Upper lobe of left lung (tissue), 6 donors: ENCODE data around the gene CD300A. TPM values are rescaled to one million over a fixed set of nuclear protein-coding genes. Genes with fewer than 3 reads are reported as not detected.

Experiments used
- ATAC-seq, 2 donors: fragments of 200-7000 bp; cut with Tn5 transposase; one replicate each; pipeline ENCODE4 v1.9.1; 2022; ENCODE audit warnings: mild to moderate bottlenecking in 2 of 2, moderate library complexity in 2 of 2; ENCODE audit not compliant: low FRiP score in 2 of 2
- DNase-seq, 2 donors: peaks; one replicate each; pipeline ENCODE4 v3.0.0-alpha.2; 2019 to 2020
- H3K27ac ChIP-seq, 4 donors: fragments of 200-600 bp; sonication (generic); one replicate each; pipeline ENCODE4 v1.5.1; 2016 to 2019
- H3K27me3 ChIP-seq, 4 donors: fragments of 200-600 bp; sonication (generic); one replicate each; pipeline ENCODE4 v1.5.1; 2017 to 2019
- H3K36me3 ChIP-seq, 4 donors: fragments of 200-600 bp; sonication (generic); one replicate each; pipeline ENCODE4 v1.5.1; 2016 to 2019
- H3K4me1 ChIP-seq, 4 donors: fragments of 200-600 bp; sonication (generic); one replicate each; pipeline ENCODE4 v1.5.1; 2018 to 2019
- H3K4me3 ChIP-seq, 4 donors: fragments of 200-600 bp; sonication (generic); one replicate each; pipeline ENCODE4 v1.5.1; 2017 to 2019; ENCODE audit warnings: mild to moderate bottlenecking in 2 of 4, moderate library complexity in 1 of 4
- H3K9me3 ChIP-seq, 4 donors: fragments of 200-600 bp; sonication (generic); one replicate each; pipeline ENCODE4 v1.5.1; 2018 to 2019
- CTCF ChIP-seq, 6 experiments: fragments of 450-650 bp in 4 of 6; fragments of 200-600 bp in 2 of 6; sonication (generic) in 2 of 6; IDR thresholded peaks; one replicate each; pipeline ENCODE4 v1.5.1; 2016 to 2019; ENCODE audit warnings: antibody characterized with exemption in 6 of 6
- EP300 ChIP-seq, 4 donors: sonication (generic); formaldehyde crosslinking; IDR thresholded peaks; one replicate each; pipeline ENCODE4 v1.5.1; 2017; ENCODE audit warnings: antibody characterized with exemption in 4 of 4, control low read depth in 2 of 4
- POLR2A ChIP-seq, 4 donors: fragments of 450-650 bp; IDR thresholded peaks; one replicate each; pipeline ENCODE4 v1.5.1; 2016 to 2017; ENCODE audit warnings: antibody characterized with exemption in 4 of 4, mild to moderate bottlenecking in 2 of 4
- POLR2AphosphoS5 ChIP-seq, 2 donors: sonication (generic); formaldehyde crosslinking; IDR thresholded peaks; one replicate each; pipeline ENCODE4 v1.5.1; 2017; ENCODE audit warnings: antibody characterized with exemption in 2 of 2
- WGBS, 2 donors: methylation state at CpG; one replicate each; pipeline ENCODE4 v1.1.5; 2017 to 2018; 5-methylcytosine and 5-hydroxymethylcytosine counted together
- total RNA-seq, 6 donors: library from RNA; depleted of rRNA in 4 of 6; stranded (reverse); fragments of >200 nt in 4 of 6; gene quantifications; one replicate each; pipeline versions ENCODE4 v1.1.0 to v1.2.1, GENCODE V29; 2016 to 2021
- donor health status: DM: no; HTN: no; CAD: no; lungs with moderate emphysema.
- donor health status: DM: no; HTN: yes; CAD: no; lungs with severe emphysema.

The CD300A gene
- 10 to 100 TPM; 10.7 to 26.5 (median 18.0) TPM for total RNA-seq

- peak within 1 kb of the TSS in 3 of 4 donors; percentile 36 to 54 (median 44) for H3K4me3 ChIP-seq
- no peaks in the 10 kb centered on the region for H3K9me3 ChIP-seq
- ATAC-seq (peak; percentile 35 to 59), DNase-seq (peak; percentile 60 to 81)
- 6 to 19% methylated on average over 15 to 25 of the region's 25 CpGs for whole genome bisulfite sequencing, 2 donors
- peaks cover 0 to 23% (median 10%) of the 10 kb centered on the region in 4 donors for H3K4me1 ChIP-seq
- H3K27me3 ChIP-seq, result no peaks in the 10 kb centered on the region
- TF ChIP-seq CTCF (IDR thresholded peaks at IDR 0.05) (no peak), POLR2A (IDR thresholded peaks at IDR 0.05) (peak in 1 of 4 donors; percentile 58), POLR2AphosphoS5 (IDR thresholded peaks at IDR 0.05) (peak in 1 of 2 donors; percentile 10), EP300 (IDR thresholded peaks at IDR 0.05) (no peak)
- H3K36me3 ChIP-seq, result no peaks in the 10 kb centered on the region
- H3K27ac ChIP-seq, result peak within 1 kb of the TSS; percentile 71 to 88 (median 78)
Measured at GRCh38 chr17:74466111-74466827, at the start of gene CD300A. CD300A (plus strand) TSS chr17:74466634; CDS start chr17:74466704, 70 bp downstream.

- no peak for TF ChIP-seq POLR2A (IDR thresholded peaks at IDR 0.05)
- no peak for TF ChIP-seq EP300 (IDR thresholded peaks at IDR 0.05)
- no peak for TF ChIP-seq POLR2AphosphoS5 (IDR thresholded peaks at IDR 0.05)
- TF ChIP-seq CTCF (IDR thresholded peaks at IDR 0.05), result no peak
- Histone ChIP-seq H3K27me3 (no peaks in the 10 kb centered on the region), H3K36me3 (no peaks in the 10 kb centered on the region), H3K9me3 (no peaks in the 10 kb centered on the region), H3K4me1 (no peaks in the 10 kb centered on the region), H3K4me3 (no peak overlapping the region), H3K27ac (no peak overlapping the region)
- peak in 1 of 2 donors; percentile 32 for DNase-seq
- ATAC-seq, result peak in 1 of 2 donors; percentile 24
- 71 to 76% methylated on average over 5 to 12 of the region's 12 CpGs for WGBS, 2 donors
Measured at GRCh38 chr17:74417178-74418045, 49.0 kb upstream of the CD300A start.

- Histone ChIP-seq H3K9me3 (no peaks in the 10 kb centered on the region), H3K27me3 (no peaks in the 10 kb centered on the region), H3K27ac (no peak overlapping the region), H3K4me3 (no peak overlapping the region), H3K36me3 (no peaks in the 10 kb centered on the region), H3K4me1 (no peaks in the 10 kb centered on the region)
- TF ChIP-seq POLR2A (IDR thresholded peaks at IDR 0.05), result no peak
- ATAC-seq (no peak), DNase-seq (no peak)
- 85 to 87% methylated on average over 10 of the region's 10 CpGs for WGBS, 2 donors
Measured at GRCh38 chr17:74419928-74420411, 46.5 kb upstream of the CD300A start.

GRCh38 chr17:74424117-74424516 lies 42.3 kb upstream of the CD300A start:
- DNase-seq (no peak), ATAC-seq (no peak)
- Histone ChIP-seq H3K27ac (no peak overlapping the region), H3K9me3 (no peaks in the 10 kb centered on the region), H3K36me3 (no peaks in the 10 kb centered on the region), H3K4me1 (peaks cover 4 to 16% (median 9%) of the 10 kb centered on the region in 4 donors), H3K4me3 (no peak overlapping the region), H3K27me3 (no peaks in the 10 kb centered on the region)
- WGBS, 2 donors, result 88 to 94% methylated on average over 7 of the region's 7 CpGs
- no peak for TF ChIP-seq POLR2AphosphoS5 (IDR thresholded peaks at IDR 0.05)
- no peak for TF ChIP-seq CTCF (IDR thresholded peaks at IDR 0.05)
- no peak for TF ChIP-seq EP300 (IDR thresholded peaks at IDR 0.05)
- no peak for TF ChIP-seq POLR2A (IDR thresholded peaks at IDR 0.05)

- TF ChIP-seq CTCF (IDR thresholded peaks at IDR 0.05) (no peak), EP300 (IDR thresholded peaks at IDR 0.05) (no peak), POLR2A (IDR thresholded peaks at IDR 0.05) (no peak), POLR2AphosphoS5 (IDR thresholded peaks at IDR 0.05) (no peak)
- 75 to 85% methylated on average over 3 to 14 of the region's 14 CpGs for WGBS, 2 donors
- ATAC-seq, result no peak
- H3K4me1 ChIP-seq, result peaks cover 4 to 20% (median 11%) of the 10 kb centered on the region in 4 donors
- no peak overlapping the region for H3K27ac ChIP-seq
- H3K36me3 ChIP-seq, result no peaks in the 10 kb centered on the region
- no peaks in the 10 kb centered on the region for H3K9me3 ChIP-seq
- peak in 1 of 2 donors; percentile 68 for DNase-seq
- no peaks in the 10 kb centered on the region for H3K27me3 ChIP-seq
- H3K4me3 ChIP-seq, result no peak overlapping the region
Measured at GRCh38 chr17:74424657-74425056, 41.8 kb upstream of the CD300A start.
